Stimulated activated CD4-positive, alpha-beta T cell treated with anti-CD3 and anti-CD28 coated beads, TNF-alpha, amount 100 ng/mL, for 24 hours (primary cell): ENCODE data around the gene IGFBP5.

ENCODE experiments used
- DNase-seq, 3 experiments: peaks; one replicate each; pipeline ENCODE4 v3.0.0-alpha.2; 2020; ENCODE audit warnings: low read depth in 3 of 3

IGFBP5 gene

DNA sequence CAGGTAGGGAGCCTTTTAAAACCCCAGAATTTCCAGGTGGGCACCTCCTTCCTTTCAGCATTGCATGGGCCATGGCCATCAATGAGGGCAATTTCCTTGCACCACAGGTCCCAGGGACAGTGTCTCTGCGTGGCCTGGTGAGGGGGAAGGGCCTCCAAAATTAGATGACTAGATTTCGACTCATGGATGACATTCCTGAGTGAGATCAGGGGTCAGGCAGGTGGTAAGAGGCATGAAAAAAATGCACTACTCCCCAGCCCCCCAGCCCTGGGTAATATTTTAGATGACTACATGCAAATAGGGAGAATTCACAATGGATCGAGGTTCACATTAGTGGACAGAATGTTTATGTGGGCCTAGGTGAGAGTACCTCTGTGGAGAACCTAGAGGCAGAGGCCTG lies 19.0 kb upstream of the IGFBP5 start:
- no peak for DNase-seq

DNA sequence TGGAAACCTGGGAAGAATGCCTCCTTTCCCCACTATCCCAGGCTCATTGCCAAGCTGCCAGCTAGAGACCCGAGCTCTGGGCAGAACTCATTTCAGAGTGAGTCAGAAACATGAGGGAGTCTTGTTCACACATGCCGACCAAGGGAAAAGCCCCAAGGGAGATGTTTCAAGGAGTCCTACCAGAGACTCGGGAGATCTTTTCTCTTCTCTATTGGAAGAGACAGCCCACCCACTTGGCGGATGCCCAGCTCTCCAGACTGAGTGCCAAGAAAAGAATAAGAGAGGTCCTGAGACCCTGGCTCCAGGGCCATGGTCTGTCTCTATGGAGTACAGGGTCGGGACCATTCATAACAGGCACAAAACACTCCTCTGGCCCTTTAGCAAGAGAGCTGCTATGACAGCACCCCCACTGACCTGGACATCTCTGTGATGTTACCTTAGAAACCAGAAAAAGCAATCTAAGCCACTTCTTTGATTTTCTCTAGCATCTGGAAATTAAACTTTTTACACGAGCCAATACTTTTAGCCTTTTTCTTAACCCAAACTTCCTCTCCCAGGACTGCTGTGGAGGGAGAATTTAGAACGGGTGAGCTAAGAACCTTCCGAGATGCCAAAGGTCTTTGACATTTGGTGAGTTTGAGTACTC lies 18.5 kb upstream of the IGFBP5 start:
- DNase-seq: no peak

DNA sequence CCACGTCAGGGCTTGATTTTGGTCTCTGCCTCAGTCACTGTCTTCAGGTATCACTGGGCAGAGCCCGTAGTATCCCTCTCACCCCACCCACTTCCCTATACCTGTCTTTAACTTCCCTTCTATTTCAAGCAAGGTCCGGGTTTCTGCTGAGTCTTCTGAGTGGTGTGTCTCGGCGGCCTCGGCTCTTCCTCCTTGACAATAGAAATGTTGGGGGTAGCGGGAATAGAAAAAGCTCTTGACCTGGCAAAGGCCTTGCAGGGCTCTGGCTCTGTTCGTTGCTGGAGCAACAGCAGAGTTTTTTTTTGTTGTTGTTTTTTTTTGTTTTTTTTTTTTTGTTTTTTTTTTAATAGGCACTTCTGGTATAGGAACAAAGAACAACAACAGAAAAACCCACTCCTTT lies 16.0 kb upstream of the IGFBP5 start:
- DNase-seq: no peak

DNA sequence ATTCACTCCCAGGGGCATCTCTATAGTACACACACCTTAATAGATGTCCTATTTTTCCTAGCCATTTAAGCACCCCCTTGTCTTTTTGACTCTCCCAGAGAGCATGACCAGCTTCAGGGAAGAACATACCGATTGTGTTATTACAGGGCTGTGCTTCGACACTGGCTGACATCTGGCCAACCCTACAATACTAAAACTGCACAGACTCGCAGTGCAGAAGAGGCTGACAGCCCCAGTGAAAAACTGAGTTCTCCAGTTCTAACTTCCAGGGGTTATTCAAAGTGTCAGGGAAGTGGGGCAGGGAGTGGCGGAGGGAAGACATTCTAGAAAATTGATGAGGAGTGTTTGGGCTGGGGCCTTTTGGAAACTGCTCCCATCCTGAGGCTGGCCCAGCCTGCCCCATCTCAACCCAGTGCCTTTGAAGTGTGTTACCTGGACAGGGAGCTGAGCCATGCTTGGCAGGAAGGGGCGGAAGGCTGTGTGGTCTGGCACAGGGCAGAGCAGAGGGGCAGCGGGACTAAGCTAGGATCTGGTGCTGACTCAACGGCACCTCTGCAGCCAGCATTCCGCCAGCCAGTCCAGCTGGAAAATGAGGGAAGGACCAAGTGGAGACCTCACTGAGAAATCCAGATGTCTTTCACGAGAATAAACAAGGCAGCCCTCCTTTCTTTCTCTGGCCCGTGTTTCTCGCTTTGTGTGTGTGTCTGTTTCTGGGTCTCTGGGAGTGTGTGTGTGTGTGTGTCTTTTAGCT lies 15.4 kb upstream of the IGFBP5 start:
- no peak for DNase-seq

DNA sequence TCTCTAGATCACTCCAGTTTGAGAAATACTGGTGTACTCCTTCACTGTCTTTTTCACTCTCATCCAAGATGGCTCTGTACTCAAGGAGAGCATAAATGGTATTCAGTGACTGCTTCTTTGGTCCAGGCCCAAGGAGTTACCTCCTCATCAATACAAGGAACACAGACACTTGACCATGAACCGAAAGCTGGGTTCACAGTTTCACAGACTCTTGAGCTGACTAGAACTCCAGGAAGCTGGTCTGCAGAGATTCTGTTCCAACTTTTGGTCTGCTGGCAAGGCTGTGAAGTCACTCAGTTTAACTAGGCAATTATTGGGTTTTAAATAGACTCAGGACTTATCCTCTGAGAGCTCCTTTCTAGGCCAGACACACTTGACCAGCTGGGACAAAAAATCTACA lies 7.4 kb upstream of the IGFBP5 start:
- DNase-seq: no peak

DNA sequence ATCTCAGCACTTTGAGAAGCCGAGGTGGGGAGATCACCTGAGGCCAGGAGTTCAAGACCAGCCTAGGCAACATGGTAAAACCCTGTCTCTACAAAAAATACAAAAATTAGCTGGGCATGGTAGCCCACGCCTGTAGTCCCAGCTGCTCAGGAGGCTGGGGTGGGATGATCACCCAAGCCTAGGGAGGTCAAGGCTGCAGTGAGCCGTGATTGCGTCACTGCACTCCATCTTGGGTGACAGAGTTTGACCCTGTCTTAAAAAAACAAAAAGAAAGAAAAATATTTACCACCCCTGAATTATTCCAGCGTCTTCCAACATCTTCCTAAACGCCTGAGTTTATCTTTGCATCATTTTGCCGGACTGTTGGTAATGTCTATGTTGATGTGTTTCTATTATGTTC lies 6.2 kb upstream of the IGFBP5 start:
- DNase-seq: no peak

DNA sequence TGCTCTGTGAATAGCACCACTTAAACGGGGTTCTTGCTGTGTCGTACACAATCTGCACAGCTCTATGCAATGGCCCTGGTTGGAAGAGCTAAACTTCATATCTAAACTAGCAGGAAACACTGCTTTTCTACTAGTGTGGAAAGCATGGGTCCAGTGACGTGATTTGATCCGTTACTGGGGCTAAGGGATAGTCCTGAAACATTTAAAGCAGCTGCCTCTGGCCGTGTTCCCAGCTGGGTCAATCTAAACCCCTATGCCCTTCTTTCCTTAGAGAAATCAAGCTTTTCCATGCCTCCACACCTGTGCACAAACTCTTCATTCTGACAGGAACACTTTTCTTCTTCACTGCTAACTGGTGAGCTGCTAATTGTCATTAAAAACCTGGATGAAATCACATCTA lies 5.4 kb upstream of the IGFBP5 start:
- no peak for DNase-seq

DNA sequence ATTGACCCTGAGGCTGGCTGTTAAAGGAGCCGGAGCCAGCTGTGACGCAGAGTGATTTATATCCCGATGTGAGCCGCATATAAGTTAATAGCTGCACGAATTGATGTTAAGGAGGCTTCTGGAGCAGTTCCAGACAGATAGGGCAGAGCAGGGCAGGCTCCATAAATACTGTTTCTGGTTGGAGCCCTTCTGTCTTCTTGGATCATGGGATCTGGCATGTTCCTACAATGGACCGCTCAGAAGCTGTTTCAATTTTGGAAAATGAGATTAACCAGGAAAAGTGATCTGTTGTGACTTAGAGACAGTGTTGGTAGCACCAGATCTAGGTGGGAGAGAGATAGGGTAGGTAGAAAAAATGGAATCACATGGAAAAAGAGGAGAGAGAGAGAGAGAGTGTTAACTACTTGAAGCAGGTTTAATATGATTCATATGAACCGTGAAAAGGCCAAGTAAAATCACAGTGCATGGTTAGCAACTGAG lies 4.8 kb upstream of the IGFBP5 start:
- no peak for DNase-seq

DNA sequence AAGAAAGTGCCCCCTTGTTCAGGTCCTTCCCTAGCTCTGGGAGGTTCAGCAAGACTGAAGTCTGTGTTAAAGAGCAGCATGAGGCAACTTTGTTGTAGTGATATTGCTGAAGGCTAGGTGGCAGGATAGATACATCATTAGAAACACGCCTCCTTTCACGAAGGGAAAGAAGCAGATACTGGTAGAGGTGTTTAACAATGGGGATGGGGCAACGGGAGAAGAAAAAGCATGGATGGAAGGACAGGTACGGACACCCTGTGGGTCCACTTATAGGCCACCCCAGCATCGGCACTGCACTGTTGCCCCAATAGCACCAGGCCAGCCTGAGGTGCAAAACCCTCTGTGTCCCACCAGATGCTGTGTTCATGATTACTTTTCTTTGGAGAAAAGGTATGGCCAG lies 3.5 kb upstream of the IGFBP5 start:
- DNase-seq: no peak

DNA sequence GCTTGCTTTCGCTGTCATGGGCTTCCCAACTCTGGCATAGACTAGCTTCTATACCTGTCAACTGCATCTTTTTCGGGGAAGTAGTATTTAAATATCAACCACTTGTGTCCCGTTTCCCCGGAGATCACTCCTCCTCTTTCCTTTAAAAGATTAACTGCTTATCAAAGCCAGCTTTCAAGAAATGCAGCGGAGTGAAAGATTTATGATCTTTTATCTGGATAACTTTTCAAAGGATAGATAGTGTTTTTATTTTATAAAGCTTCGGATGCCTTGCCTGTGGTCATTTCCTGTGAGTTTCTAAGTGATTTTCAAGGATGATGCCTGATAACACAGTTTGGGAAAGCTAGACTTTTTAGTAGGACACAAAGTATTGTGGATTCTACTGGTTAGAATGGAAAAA lies 2.9 kb upstream of the IGFBP5 start:
- no peak for DNase-seq

DNA sequence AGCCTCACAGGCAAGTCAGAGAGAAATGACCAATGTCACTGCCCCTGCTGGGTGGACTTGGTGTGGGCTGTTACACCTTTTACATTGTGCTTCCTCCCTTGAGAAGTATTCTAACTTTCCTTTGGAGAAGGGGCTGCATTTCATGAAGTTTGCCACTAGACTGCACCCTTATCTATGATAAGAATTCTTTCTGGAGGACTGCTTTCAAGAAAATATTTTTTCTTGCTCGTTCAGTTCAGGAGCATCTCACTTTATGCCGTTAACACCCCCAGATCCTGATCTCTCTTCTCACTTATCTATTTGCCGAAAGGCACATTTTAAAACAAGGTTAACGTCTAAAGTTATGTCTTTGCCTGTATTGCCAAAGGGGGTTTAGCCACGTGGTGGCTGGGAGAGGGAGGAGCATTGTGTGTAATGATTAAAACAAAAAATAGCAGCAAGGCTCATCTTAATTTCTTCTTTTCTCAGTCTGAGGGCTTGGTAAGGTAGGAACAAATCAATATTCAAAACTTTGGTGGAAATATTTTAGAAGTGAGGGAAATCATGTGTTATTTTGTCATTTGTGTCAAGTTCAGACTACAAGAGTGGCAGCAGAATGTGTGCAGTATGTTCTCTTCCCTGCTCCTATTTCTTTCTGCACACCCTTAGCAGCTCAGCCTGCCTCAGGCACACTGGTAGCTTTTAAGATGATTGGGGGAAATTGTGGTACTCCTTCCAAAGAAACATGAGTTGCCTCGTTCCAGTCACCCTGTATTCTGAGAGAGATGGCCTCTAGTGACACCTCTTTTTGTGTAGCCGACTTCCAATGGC lies 1.6 kb upstream of the IGFBP5 start:
- no peak for DNase-seq

DNA sequence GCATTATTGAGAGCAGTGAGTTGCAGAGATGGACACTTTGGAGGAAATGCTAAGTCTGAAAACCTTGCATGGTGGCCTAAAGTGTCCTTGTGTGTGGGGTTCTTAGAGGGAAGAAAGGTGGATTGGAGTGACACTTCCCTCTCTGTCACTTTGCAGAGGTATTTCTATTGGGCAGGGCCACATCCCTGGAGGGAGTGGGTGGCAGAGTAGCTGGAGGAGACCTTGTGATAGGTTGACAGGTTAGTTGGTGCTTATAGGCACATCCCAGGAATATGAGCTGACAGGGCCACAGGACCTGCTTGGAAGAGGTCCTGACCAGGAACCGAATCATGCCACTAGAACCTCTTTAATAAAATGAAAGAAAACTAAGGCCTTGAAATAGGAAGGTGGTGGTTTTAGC lies 972 bp upstream of the IGFBP5 start:
- no peak for DNase-seq

DNA sequence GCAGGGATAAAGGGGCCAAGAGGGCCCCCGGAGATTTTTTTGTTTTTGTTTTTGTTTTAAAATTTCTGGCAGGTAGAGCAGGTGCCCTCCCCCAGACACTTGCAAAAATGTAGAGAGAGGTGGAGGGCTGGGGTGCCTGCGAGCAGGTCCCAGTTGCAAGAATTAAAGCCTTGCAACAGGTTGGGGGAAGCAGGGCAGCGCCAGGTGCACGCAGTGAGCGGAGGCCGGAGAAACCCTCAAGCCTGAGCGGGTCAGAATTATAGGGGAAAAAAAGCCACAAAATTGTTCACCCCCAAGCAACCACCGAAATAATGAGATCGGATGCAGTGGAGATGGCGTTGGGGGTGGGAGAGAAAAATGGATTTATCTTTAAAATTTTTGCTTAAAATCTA lies 527 bp downstream of the IGFBP5 start:
- no peak for DNase-seq

DNA sequence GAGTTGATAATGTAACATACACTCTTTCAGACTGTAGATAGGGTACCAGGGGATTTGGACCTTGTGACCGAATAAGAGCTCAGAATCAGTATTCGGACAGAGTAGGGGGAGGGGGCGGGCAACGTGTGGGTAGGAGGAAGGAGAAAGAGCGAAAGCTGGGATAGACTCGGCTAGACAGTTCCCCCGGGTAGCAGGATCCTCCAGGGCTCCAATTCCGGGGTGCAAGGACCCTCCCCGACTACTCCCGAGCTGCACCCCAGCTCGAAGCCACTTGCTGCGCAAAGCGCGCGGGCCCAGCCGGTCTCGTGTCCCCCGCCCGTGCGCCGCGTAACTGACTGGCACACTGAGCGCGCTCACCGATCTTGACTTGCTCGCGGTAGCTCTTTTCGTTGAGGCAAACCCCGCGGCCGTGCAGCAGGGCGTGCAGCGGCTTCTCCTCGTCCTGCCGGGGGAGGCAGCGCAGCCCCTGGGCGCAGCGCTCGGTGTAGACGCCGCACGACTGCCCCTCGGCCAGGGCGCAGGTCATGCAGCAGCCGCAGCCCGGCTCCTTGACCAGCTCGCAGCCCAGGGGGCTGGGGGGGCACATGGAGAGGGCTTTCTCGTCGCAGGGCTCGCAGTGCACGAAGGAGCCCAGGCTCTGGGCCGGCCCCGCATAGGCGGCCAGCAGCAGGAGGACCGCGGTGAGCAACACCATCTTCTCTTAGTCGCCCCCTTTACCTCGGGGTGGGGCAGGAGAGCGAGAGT lies 1.1 kb downstream of the IGFBP5 start:
- peak in 1 of 3 experiments; percentile 46 for DNase-seq

DNA sequence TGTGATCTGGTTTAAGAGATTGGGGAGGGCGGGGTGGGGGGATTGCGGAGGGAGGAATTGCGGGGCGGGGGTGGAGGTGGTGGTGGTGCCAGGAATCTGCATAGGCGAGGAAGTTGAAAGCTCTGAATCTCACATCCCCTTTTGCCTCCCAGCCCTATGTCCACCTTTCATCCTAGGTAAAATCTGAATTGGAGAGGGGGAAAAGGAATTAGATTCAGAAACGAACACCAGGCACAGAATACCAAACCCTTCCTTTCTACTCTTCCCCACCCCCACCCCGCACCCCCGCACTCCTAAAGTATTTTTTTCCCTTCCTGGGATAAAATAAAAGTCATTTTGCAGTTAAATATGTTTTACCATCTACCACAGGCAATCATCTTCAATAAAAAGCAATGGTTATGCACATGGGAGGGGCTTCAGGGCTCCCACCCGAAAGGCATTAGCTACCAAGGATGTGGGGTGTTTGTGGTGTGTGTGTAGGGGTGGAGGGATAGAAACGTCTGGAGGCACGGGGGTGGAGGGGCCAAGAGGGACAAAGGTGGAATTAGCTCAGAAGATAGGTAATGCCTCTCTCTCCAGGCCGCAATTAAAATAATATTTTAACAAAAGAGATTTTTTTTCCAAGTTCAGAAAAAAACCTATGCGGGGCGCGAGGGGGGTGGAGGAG lies 1.8 kb downstream of the IGFBP5 start:
- DNase-seq: no peak

DNA sequence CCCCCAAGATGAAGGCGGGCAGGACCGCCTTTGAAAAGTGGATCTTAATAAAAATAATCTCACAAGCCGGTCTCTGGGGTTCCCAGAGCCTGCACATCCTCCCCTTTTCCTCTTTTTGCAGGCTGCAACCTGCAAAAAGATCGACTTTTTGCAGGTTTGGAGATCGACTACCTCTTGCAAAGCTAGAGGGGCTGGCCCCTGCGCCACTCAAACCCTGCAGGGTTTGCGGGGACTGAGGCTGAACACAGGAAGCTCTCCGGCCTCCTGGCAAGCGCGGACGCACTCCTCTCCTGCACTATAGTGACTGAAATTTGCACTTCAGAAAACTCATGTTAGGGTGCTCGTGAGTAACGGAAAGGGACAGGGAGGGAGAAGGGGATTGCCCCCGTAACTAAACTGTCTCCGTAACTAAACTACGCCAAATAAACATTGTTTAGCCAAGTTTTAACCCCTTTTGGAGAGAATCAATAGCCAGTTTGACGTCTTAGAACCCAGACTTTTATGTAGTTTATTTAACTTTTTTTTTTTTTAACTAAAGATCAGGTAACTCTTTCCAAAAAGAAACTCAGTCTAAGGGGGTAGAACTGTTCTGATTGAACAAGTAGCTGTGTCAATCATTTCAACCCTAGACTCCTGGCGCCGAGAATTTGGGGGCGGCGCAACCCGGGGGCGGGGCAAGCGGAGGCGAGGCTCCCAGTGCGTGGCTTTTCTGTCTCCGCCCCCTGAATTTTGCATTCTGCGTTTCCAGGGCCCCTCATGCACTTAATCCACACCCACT lies 2.5 kb downstream of the IGFBP5 start:
- DNase-seq: peak in 2 of 3 experiments; percentile 51 to 73

DNA sequence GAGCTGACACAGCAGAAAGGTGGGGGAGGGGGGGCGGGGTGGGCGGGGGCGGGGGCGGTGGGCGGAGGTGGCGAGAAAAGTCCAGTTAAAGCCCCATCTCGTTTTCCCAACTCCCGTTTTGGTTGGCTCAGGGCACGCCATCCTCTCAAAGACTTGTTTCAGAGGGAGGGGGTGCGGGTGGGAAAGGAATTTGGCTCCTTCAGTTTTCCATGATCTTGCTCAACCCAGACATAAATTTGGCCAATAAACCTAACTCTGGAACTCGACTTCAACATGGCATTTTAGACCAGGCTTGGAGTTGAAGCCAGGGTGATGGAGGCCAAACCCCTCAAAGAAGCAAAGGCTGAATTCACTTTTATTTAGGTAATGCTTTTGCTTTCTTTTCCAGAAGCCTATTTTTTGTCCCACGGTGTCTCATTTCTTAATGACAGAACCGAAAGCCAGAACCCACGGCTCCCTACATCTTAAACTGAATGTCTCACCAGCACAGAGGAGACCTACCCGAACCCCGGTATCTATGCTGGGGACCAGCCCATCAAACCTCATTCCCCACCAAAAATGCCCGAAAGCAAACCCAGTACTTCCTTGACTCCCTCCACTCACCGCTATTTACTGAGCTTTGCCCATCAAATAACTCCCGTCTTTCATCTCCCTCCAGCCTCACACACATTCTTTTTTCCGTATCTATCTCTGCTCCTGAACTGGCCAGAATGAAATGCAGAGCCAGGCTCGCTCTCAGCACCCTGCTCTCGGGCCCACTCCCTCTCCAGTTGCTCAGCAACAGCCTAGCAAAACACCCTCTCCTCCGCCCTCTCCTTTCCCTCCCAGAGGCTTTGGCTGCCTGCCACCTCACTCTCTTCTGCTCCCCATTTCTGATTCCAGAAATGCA lies 4.3 kb downstream of the IGFBP5 start:
- peak in 1 of 3 experiments; percentile 14 for DNase-seq

DNA sequence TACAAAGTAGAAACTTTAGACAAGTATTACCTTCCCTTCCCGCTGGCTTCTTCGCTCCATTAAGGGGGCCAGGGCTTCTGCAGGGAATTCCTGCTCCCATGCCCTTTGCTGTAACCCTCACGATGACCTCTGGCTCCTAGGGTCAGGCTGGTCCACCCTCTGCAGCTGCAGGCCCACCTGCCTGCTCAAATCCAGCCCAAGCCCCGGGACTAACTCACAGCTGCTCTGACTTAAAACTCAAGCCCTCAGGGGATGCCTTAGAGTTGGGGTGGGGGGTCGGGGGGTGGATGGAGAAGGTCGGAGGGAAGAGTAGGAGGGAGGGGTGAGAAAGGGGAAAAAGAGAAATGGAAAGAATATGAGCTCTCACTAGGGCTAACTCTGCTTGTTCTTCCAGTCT lies 4.9 kb downstream of the IGFBP5 start:
- DNase-seq: no peak

DNA sequence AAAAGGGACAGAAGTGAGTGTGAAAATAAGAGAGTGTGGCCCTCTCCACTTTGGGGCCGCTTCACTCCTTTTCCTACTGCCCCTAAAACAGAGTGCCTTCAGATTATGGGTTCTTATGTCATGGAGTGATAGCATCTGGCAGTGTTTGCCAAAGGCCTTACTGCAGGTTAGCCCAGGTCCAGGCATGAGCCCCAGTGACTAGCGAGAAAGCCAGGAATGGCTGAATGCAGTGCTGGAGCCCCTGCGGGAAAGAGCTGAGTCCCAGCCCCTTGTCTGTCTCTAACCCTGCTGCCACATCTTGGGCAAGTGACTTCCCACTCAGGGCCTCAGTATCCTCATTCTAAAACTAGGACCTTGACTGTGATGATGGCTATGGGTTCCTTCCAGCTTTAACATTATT lies 6.0 kb downstream of the IGFBP5 start:
- DNase-seq: no peak
